CD4-positive, alpha-beta T cell (primary cell): ENCODE results near the gene ORMDL3. TPM values are rescaled to one million over a fixed set of nuclear protein-coding genes. Genes with fewer than 3 reads are reported as not detected.

Experiments used
- ATAC-seq: fragments of 200-7000 bp; cut with Tn5 transposase; one replicate; pipeline ENCODE4 v1.10.0; 2022; ENCODE audit warnings: mild to moderate bottlenecking; ENCODE audit not compliant: poor library complexity
- CTCF ChIA-PET: fragments of 350-600 bp; sonication (Branson Sonifier 250); formaldehyde crosslinking; loops from one replicate; lab custom pipeline; 2021; ENCODE audit warnings: antibody characterized with exemption, inconsistent platforms; lab: Charles Lee
- POLR2A ChIA-PET: fragments of 350-600 bp; sonication (Branson Sonifier 250); formaldehyde crosslinking; loops from one replicate; lab custom pipeline; 2021; ENCODE audit warnings: antibody characterized with exemption, inconsistent platforms; lab: Charles Lee
- DNase-seq, 14 experiments: peaks; one replicate each; pipeline ENCODE4 v3.0.0-alpha.2; 2013 to 2020; ENCODE audit warnings: mixed read lengths in 2 of 14
- H3K27ac ChIP-seq, 2 donors: one replicate each; pipeline versions ENCODE4 v1.5.1 to v1.7.0; 2013; ENCODE audit warnings: low read length in 2 of 2, low read depth in 1 of 2, mild to moderate bottlenecking in 1 of 2
- H3K27me3 ChIP-seq, 2 experiments: 1 replicate in 1 of 2; 2 replicates in 1 of 2; pipeline versions ENCODE4 v1.6.1 to v1.7.0; 2013; ENCODE audit warnings: low read length in 2 of 2, control low read depth in 1 of 2, mild to moderate bottlenecking in 1 of 2, moderate library complexity in 1 of 2; ENCODE audit not compliant: insufficient read depth in 2 of 2, control insufficient read depth in 1 of 2
- H3K36me3 ChIP-seq: one replicate; pipeline ENCODE4 v1.6.1; 2013; ENCODE audit warnings: low read length, control low read depth; ENCODE audit not compliant: insufficient read depth
- H3K4me1 ChIP-seq: one replicate; pipeline ENCODE4 v1.6.1; 2013; ENCODE audit warnings: low read length, control low read depth; ENCODE audit not compliant: insufficient read depth
- H3K4me3 ChIP-seq: one replicate; pipeline ENCODE4 v1.5.1; 2013; ENCODE audit warnings: mild to moderate bottlenecking, low read length, moderate library complexity
- H3K9me3 ChIP-seq, 2 experiments: 1 replicate in 1 of 2; 2 replicates in 1 of 2; pipeline versions ENCODE4 v1.6.1 to v1.7.0; 2013; ENCODE audit warnings: low read length in 2 of 2, mild to moderate bottlenecking in 2 of 2, control low read depth in 1 of 2, moderate library complexity in 1 of 2; ENCODE audit not compliant: control insufficient read depth in 1 of 2, insufficient read depth in 1 of 2
- H3K27ac Mint-ChIP-seq: one replicate; pipeline ENCODE4 v1.8.0; 2020; ENCODE audit warnings: mixed read lengths
- H3K27me3 Mint-ChIP-seq: one replicate; pipeline ENCODE4 v1.8.0; 2021; ENCODE audit warnings: mixed read lengths
- H3K36me3 Mint-ChIP-seq: one replicate; pipeline ENCODE4 v1.8.0; 2021; ENCODE audit warnings: low read depth, mixed read lengths
- H3K4me1 Mint-ChIP-seq: one replicate; pipeline ENCODE4 v1.8.0; 2021; ENCODE audit warnings: low read depth, mixed read lengths
- H3K4me3 Mint-ChIP-seq: one replicate; pipeline ENCODE4 v1.8.0; 2020; ENCODE audit warnings: mild to moderate bottlenecking, mixed read lengths
- H3K9me3 Mint-ChIP-seq: one replicate; pipeline ENCODE4 v1.8.0; 2020; ENCODE audit warnings: mixed read lengths
- intact Hi-C, 2 experiments: fragments of 100-400 bp; cut with DNase I in 1 of 2; cut with micrococcal nuclease in 1 of 2; formaldehyde crosslinking; loops; one replicate each; pipeline versions ENCODE4 v1.15.1 to v1.9.0; 2023 to 2025; cut with DNase I, micrococcal nuclease
- total RNA-seq, 174 experiments: library from RNA in 2 of 174; stranded (reverse) in 2 of 174; gene quantifications; one replicate each; pipeline ENCODE4 v1.2.3 and lab custom pipeline; 2021 to 2026
- TF ChIP-seq, protein P1 (sequence below): fragments of 200-600 bp; IDR thresholded peaks from one replicate; pipeline ENCODE4 v1.8.0; 2022; ENCODE audit warnings: antibody characterized with exemption, mild to moderate bottlenecking

The ORMDL3 gene
- total RNA-seq, 2 experiments from 2014 or later: 103 to 105 TPM

DNA sequence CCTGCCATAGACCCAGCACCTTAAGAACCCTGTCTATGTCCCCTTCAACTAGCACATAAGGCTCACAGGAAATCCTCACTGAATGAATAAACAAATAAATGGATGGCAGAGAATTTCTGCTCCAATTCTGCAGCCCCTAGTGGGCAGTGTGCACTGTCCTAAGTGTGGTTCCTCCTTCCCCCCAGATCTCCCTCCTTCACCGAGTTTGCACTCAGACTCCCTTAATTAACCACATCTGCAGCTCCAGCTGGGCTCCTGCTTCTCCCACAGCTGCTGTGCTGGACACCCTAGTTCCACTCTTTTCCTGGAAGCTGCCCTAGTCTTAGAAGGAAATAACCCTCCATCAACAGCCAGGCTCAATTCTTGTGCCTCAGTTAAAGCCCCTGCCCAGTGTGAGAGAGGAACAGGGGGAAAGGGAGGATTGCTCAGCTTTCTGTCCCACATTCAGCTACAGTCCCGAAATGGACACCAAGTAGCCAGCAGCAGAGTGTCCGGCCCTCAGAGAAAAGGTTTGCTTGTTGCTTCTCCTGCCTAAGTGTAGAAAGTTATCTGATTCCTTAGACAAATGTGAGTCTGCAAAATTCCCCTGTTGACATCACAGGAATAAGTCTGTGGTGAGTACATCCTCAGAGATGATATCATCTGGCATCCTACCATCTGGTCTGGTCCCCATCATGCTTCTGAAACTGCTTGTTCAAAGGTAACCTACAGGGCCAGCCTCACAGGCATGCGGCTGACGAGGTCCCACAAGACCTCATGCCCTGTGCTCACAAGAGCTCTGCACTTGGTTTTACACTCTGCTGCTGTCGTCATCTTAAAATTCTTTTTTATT is 12.4 kb upstream of the ORMDL3 start:
- Histone ChIP-seq H3K27me3 (no peaks in the 10 kb centered on the region), H3K4me3 (no peak overlapping the region), H3K4me1 (peaks cover 10% of the 10 kb centered on the region), H3K27ac (no peak overlapping the region), H3K9me3 (no peaks in the 10 kb centered on the region), H3K36me3 (no peaks in the 10 kb centered on the region)
- H3K27me3 Mint-ChIP-seq: no peaks in the 10 kb centered on the region
- ChIA-PET POLR2A (interaction anchor here (0.6 kb wide), 1 partner anchor 482 kb away, joined by 3 read pairs; no protein-coding TSS in a partner anchor), CTCF (interaction anchor here (1.3 kb wide), 1 partner anchor 40 kb away, joined by 3 read pairs; the partner anchor contains the start of gene PSMD3)
- intact Hi-C loops: no loop called here
- H3K4me3 Mint-ChIP-seq: no peak overlapping the region
- peaks cover 11% of the 10 kb centered on the region for H3K4me1 Mint-ChIP-seq
- ATAC-seq (peak; percentile 95), DNase-seq (peak in 5 of 14 experiments; percentile 24 to 73 (median 48))
- TF ChIP-seq, protein P1, sequence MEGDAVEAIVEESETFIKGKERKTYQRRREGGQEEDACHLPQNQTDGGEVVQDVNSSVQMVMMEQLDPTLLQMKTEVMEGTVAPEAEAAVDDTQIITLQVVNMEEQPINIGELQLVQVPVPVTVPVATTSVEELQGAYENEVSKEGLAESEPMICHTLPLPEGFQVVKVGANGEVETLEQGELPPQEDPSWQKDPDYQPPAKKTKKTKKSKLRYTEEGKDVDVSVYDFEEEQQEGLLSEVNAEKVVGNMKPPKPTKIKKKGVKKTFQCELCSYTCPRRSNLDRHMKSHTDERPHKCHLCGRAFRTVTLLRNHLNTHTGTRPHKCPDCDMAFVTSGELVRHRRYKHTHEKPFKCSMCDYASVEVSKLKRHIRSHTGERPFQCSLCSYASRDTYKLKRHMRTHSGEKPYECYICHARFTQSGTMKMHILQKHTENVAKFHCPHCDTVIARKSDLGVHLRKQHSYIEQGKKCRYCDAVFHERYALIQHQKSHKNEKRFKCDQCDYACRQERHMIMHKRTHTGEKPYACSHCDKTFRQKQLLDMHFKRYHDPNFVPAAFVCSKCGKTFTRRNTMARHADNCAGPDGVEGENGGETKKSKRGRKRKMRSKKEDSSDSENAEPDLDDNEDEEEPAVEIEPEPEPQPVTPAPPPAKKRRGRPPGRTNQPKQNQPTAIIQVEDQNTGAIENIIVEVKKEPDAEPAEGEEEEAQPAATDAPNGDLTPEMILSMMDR: no peak
- H3K9me3 Mint-ChIP-seq: no peaks in the 10 kb centered on the region
- peak overlapping the region; percentile 42 for H3K27ac Mint-ChIP-seq
- H3K36me3 Mint-ChIP-seq: no peaks in the 10 kb centered on the region

DNA sequence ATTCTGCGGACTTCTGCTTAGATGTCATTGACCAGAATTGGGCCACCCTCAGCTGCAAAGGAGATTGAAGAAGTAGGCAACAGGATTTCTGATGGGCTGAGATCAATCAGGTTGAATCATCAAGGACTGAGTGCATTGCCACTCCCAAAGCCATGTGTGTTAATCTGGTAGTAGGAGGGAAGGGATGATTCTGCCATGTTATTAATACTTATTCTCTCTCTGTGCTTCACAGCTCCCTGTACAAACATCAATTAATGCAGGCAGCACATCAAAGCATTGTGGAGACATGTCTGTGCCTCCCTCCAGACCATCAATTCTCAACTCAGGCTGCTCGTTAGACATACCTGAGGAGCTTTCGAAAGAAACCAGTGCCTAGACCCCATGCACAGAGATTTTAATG is 11.7 kb upstream of the ORMDL3 start:
- no peaks in the 10 kb centered on the region for H3K27me3 ChIP-seq
- DNase-seq: no peak
- intact Hi-C loops: no loop called here
- no peaks in the 10 kb centered on the region for H3K9me3 Mint-ChIP-seq
- no peak overlapping the region for H3K27ac ChIP-seq
- H3K27me3 Mint-ChIP-seq: no peaks in the 10 kb centered on the region
- CTCF ChIA-PET: interaction anchor here (1.3 kb wide), 1 partner anchor 41 kb away, joined by 3 read pairs; the partner anchor contains the start of gene PSMD3
- POLR2A ChIA-PET: no interaction called here
- H3K36me3 Mint-ChIP-seq: no peaks in the 10 kb centered on the region
- H3K9me3 ChIP-seq: no peaks in the 10 kb centered on the region
- TF ChIP-seq, protein P1: no peak
- no peak overlapping the region for H3K27ac Mint-ChIP-seq
- ATAC-seq: no peak
- peaks cover 10% of the 10 kb centered on the region for H3K4me1 ChIP-seq
- no peaks in the 10 kb centered on the region for H3K36me3 ChIP-seq
- peaks cover 11% of the 10 kb centered on the region for H3K4me1 Mint-ChIP-seq
- H3K4me3 ChIP-seq: no peak overlapping the region
- no peak overlapping the region for H3K4me3 Mint-ChIP-seq

DNA sequence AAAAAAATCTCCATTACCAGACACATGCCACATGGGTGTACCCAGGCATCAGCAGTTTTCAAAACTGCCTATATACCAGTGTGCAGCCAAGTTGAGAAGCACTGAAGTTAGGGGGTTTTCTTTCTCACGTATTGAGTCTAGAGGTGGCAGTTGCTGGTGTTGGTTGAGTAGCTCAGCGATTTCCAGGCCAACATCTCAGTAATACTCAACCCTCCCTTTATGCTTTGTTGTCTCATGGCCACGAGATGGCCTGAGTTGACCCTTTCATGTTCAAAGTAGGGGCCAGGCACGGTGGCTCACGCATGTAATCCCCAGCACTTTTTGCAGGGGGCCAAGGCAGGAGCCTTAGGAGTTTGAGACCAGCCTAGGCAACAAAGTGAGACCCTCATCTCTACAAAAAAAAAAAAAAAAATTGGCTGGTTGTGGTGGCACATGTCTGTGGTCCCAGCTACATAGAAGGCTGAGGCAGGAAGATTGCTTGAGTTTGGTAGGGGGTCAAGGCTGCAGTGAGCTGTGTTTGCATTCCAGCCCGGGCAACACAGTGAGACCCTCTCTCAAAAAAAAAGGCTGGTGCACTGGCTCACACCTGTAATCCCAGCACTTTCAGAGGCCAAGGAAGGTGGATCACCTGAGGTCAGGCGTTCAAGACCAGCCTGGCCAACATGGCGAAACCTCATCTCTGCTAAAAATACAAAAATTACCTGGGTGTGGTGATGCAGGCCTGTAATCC is 10.9 kb upstream of the ORMDL3 start:
- CTCF ChIA-PET: no interaction called here
- H3K27ac Mint-ChIP-seq: no peak overlapping the region

More for the DNA sequence above, 10.9 kb upstream of the ORMDL3 start:
- Histone ChIP-seq H3K27me3 (no peaks in the 10 kb centered on the region), H3K36me3 (no peaks in the 10 kb centered on the region), H3K27ac (no peak overlapping the region), H3K4me1 (peaks cover 10% of the 10 kb centered on the region), H3K9me3 (no peaks in the 10 kb centered on the region), H3K4me3 (no peak overlapping the region)
- intact Hi-C loops: no loop called here
- Mint-ChIP-seq H3K9me3 (no peaks in the 10 kb centered on the region), H3K4me1 (peaks cover 11% of the 10 kb centered on the region), H3K27me3 (no peaks in the 10 kb centered on the region), H3K4me3 (no peak overlapping the region), H3K36me3 (no peaks in the 10 kb centered on the region)
- POLR2A ChIA-PET: no interaction called here
- DNase-seq: no peak
- ATAC-seq: no peak
- TF ChIP-seq, protein P1: no peak
